NCI-H526 (cell line): ENCODE data around the gene MEX3C.
A peak's percentile ranks its signal among the peaks of the same experiment; 100 is the strongest.

Experiments
- DNase-seq, 2 experiments: peaks; one replicate each; lab custom pipeline; 2025; lab: John Stamatoyannopoulos, UW

MEX3C gene

DNA sequence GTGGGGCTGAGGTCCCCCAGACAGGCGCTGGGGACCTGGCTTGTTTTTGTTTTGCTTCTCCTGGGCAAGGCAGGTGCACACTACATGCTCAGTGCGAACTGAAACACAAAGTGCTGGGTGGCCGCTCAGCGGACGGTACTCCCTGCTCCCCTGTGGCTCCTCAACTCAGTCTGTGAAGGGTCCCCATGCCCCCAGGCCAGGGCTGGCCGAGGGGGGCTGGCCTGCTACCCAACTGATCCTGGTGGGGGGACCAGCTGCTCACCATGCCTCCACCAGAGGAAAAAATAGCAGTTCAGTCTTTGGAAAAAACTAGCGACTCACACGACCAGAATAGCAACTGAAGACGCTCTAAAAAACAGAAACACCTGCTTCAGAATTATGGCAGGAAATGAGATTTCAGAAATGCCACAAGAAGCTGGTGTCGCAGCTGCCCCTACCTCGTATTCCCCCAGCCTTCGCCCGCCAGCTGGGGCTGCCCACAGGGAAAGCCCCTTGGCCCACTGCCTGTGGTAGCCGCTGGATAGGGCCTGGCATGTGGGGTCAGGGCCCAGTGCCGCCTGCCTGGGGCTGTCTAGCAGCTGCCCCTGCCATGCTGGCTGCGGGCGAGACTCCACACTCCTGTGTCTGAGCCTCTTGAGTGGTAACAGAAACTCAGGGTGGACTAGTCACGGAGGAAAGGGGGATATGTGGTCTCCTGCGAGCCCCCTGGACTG is 43.7 kb downstream of the MEX3C start:
- no peak for DNase-seq

DNA sequence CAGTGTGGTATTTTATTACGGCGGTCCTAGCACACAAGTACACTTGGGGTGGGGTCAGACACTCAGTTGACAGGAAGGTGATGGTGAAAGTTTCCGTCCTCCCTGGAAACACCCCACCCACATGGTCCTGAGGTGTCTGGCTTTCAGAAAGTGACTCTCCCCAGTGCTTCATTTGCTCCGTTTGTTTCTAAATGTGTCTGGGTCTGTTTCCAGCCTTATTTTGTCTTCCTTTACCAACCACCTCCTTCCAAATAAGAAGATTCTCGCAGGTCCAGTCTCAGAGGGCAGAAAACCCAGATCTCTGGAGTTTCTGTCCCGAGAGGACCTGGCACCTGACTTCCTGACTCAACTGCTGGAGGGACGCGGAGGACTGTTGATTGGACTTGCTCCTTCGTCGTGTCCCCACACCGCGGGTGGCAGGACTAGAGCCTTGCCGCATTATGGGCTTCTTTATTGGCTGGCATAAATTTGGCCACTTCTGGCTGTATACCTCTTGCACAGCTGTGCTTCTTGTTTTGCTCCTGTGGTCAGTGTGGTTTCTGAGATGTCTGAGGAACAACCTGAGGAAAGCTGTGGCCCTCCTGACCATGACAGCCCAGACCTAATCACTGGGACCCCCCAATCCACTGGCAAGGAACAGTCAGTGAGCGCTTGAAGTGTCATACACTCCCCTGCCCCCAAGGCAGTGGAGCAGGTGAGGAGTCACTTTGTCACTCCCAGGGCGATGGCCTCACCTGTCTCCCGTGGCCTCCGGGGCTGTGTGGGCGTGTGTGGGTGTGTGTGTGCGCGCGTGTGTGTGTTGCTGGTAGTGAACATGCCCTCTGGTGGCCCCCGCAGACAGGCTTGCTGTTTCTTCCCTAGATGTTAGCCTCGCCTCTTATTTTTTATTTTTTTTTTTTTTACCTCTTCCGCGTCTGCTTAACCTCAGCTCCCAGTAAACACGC is 45.6 kb downstream of the MEX3C start:
- DNase-seq: no peak

GRCh38 chr18:51151185-51151567 is 46.3 kb downstream of the MEX3C start:
- no peak for DNase-seq

DNA sequence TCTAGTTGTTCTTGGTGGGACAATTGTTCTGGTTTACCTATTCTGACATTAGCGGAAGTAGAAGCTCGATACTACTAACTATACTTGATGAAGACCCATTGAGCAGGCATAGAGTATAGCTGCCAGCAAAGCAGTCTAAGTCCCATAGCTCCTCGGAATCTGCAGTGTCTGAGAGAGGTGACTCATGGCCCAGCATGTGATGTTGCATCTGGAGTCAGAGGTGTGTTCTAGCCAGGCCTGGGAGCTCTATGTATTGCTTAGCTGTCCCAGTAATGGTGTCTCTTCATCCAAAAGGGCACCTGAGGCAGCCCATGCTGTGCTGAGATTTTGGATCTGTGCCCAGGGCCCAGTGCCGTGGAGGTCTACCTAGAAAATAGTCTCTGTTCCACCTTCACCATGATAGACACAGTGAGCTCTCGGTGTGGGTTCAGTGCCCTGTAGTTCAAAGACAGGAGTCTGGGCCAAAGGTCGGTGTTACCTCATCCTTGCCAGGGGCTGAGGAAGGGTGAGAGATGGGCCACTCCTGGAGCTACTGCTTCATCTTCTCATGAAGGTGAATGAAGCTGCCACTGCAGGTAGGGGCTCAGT is 47.3 kb downstream of the MEX3C start:
- DNase-seq: no peak

- no peak for DNase-seq
Observed at GRCh38 chr18:51149670-51150069, 47.8 kb downstream of the MEX3C start.

DNA sequence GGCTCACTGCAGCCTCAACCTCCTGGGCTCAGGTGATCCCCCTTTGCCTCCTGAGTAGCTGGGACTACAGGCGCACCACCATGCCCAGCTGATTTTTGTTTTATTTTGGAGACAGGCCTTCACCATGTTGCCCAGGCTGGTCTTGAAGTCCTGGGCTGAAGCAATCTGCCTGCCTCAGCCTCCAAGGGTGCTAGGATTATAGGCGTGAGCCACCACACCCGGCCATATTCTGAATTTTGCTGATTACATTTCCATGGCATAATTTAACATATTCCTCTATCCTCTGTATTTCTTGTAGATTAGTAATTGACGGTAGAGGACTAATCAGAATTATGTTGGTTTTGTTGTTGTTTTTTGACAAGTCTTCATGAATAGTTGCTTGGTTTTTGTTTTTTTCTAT is 50.6 kb downstream of the MEX3C start:
- no peak for DNase-seq

- DNase-seq: no peak
Observed at GRCh38 chr18:51138936-51139335, 58.5 kb downstream of the MEX3C start.

DNA sequence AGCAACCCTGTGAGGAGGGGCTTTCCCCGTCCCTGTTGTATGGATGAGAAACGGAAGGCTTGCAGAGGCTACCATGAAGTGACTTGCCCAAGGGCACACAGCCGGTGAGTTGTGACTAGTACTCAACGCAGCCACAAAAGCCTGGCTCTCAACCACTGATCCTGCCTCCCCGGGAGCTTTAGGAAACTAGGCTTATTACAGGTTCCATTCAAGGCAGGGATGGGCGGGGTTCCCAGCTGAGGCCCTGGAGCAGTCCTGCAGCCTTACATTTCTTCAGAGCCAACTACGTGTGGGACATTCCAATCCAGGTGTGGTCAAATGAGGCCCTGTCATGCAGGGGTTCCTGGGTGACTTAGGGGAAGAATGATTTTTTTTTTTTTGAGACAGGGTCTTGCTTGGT is 59.6 kb downstream of the MEX3C start:
- no peak for DNase-seq

DNA sequence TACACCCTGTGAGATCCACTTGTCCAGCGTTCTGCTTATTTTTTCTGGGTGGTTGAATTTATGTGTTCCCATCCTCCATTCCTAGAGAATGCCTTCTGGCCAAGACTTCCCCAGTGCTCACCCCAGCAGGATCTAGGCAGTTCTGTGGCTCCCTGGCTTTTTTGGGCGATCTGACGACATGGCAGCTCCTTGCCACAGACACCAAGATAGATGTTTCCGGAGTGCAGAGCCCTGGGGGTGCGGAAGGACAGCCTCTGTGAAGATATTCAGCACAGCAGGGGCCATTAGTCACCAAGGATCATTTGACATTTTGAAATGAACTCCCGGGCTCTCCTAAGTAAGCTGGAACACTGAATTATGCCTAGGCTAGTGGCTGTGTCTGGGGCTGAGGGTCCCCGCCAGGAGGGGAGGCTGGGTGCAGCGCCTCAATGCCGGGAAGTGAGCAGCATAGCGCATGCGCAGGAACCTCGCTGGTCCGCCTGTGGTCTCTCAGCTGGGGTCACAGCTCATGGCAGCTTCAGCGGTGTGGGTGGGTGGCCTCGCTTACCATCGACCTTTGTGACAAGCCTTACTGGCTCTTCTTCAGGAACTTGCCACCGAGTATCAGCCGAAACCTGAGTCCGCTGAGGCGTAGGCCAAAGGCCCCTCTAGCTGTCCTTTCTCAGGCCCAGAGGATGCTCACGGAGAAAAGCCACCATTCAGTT is 60.3 kb downstream of the MEX3C start:
- no peak for DNase-seq

GRCh38 chr18:51135795-51136194 is 61.7 kb downstream of the MEX3C start:
- peak; percentile 3 to 30 for DNase-seq

- no peak for DNase-seq
Observed at GRCh38 chr18:51135364-51135763, 62.1 kb downstream of the MEX3C start.

- no peak for DNase-seq
Observed at GRCh38 chr18:51134721-51135120, 62.8 kb downstream of the MEX3C start.

GRCh38 chr18:51133580-51134160 is 63.8 kb downstream of the MEX3C start:
- no peak for DNase-seq

GRCh38 chr18:51132256-51132935 is 65.1 kb downstream of the MEX3C start:
- DNase-seq: no peak

GRCh38 chr18:51128533-51128932 is 68.9 kb downstream of the MEX3C start:
- no peak for DNase-seq

- DNase-seq: no peak
Observed at GRCh38 chr18:51127664-51128063, 69.8 kb downstream of the MEX3C start.

- no peak for DNase-seq
Observed at GRCh38 chr18:51125976-51126375, 71.5 kb downstream of the MEX3C start.
